Chondrocyte (in vitro differentiated cells): ENCODE measurements around the gene BMF. TPM values are rescaled to one million over a fixed set of nuclear protein-coding genes. Genes with fewer than 3 reads are reported as not detected.
A peak's percentile ranks its signal among the peaks of the same experiment; 100 is the strongest.

Experiments used
- DNase-seq: peaks from one replicate; pipeline ENCODE4 v3.0.0; 2021; ENCODE audit warnings: mixed read lengths, low spot score
- H3K27ac Mint-ChIP-seq: one replicate; pipeline ENCODE4 v1.8.0; 2021; ENCODE audit warnings: mild to moderate bottlenecking, moderate library complexity, mixed read lengths; ENCODE audit not compliant: unreplicated experiment
- H3K27me3 Mint-ChIP-seq: 2 replicates; pipeline ENCODE4 v1.8.0; 2021; ENCODE audit warnings: low read depth, mixed read lengths
- H3K36me3 Mint-ChIP-seq: 2 replicates; pipeline ENCODE4 v1.8.0; 2021; ENCODE audit warnings: low read depth, mixed read lengths
- H3K4me1 Mint-ChIP-seq: 2 replicates; pipeline ENCODE4 v1.8.0; 2021; ENCODE audit warnings: low read depth, mild to moderate bottlenecking, mixed read lengths
- H3K4me3 Mint-ChIP-seq: one replicate; pipeline ENCODE4 v1.8.0; 2021; ENCODE audit warnings: mild to moderate bottlenecking, moderate library complexity, mixed read lengths; ENCODE audit not compliant: unreplicated experiment
- H3K9me3 Mint-ChIP-seq: 2 replicates; pipeline ENCODE4 v1.8.0; 2021; ENCODE audit warnings: low read depth, mixed read lengths
- total RNA-seq: library from RNA; stranded (reverse); gene quantifications from 3 replicates; pipeline ENCODE4 v1.2.1, GENCODE V29; 2021
- TF ChIP-seq, protein P1 (sequence below): fragments of 200-600 bp; sonication (generic); IDR thresholded peaks from 2 replicates; pipeline ENCODE4 v1.5.0; 2021; ENCODE audit warnings: antibody characterized with exemption, mild to moderate bottlenecking, moderate library complexity

BMF gene
- total RNA-seq, 1 donor from 2014 or later: 17.9 TPM

- H3K4me1 Mint-ChIP-seq: peaks cover 98% of the 10 kb centered on the region
- TF ChIP-seq, protein P1, sequence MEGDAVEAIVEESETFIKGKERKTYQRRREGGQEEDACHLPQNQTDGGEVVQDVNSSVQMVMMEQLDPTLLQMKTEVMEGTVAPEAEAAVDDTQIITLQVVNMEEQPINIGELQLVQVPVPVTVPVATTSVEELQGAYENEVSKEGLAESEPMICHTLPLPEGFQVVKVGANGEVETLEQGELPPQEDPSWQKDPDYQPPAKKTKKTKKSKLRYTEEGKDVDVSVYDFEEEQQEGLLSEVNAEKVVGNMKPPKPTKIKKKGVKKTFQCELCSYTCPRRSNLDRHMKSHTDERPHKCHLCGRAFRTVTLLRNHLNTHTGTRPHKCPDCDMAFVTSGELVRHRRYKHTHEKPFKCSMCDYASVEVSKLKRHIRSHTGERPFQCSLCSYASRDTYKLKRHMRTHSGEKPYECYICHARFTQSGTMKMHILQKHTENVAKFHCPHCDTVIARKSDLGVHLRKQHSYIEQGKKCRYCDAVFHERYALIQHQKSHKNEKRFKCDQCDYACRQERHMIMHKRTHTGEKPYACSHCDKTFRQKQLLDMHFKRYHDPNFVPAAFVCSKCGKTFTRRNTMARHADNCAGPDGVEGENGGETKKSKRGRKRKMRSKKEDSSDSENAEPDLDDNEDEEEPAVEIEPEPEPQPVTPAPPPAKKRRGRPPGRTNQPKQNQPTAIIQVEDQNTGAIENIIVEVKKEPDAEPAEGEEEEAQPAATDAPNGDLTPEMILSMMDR: no peak
- no peaks in the 10 kb centered on the region for H3K9me3 Mint-ChIP-seq
- no peaks in the 10 kb centered on the region for H3K27me3 Mint-ChIP-seq
- peak; percentile 98 for DNase-seq
- peak overlapping the region; percentile 96 for H3K27ac Mint-ChIP-seq
- H3K36me3 Mint-ChIP-seq: peaks cover 3% of the 10 kb centered on the region
- peak overlapping the region; percentile 58 for H3K4me3 Mint-ChIP-seq
Observed at GRCh38 chr15:40102897-40103858, 5.5 kb downstream of the BMF start.

DNA sequence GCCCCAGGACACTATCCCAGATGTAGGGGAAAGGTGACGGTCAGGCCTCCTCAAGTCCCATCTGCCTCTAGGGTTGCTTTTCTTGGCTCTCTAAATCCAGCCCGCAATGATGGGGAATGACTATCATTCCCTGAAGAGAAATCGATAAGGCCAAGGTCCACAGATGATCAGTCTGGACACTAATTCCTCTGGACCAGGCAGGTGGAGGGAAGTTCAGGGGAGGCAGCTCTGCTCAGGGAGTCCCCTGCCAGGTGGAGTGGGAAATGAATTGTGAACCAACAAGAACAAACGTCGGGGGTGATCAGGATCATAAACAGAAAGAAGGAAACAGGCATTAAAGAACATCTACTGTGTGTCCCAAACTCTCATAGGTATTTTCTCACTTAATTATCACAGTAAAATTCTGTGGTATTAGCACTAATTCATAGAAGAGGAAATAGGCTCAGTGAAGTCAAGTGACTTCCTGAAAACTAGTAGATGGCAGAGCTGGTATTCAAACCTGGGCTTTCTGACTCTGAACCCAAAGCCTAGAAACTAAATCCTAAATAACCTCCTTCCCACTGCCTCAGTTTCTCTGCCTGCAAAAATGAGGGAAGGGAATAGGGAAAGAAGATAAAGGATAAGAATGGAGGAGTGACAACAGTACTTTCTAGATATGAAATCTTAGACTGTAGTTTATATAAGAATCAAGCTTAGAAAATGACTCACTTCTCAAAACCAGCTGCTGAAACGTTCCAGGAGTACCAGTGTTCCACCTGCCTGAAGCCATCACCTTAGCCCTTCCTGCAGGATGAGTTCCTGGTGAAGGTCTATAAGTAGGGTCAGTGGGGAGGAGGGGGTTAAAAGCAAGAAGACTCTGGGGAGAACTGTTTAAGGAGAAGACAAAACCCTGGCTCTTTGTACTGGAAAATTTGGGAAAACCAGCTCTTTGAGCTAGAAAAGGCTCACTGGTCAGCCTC lies 7.5 kb downstream of the BMF start:
- no peak for DNase-seq
- no peaks in the 10 kb centered on the region for H3K9me3 Mint-ChIP-seq
- H3K4me3 Mint-ChIP-seq: no peak overlapping the region
- H3K27me3 Mint-ChIP-seq: no peaks in the 10 kb centered on the region
- H3K36me3 Mint-ChIP-seq: peaks cover 6% of the 10 kb centered on the region
- peak overlapping the region; percentile 73 for H3K27ac Mint-ChIP-seq
- TF ChIP-seq, protein P1: no peak
- H3K4me1 Mint-ChIP-seq: peaks cover 98% of the 10 kb centered on the region

DNA sequence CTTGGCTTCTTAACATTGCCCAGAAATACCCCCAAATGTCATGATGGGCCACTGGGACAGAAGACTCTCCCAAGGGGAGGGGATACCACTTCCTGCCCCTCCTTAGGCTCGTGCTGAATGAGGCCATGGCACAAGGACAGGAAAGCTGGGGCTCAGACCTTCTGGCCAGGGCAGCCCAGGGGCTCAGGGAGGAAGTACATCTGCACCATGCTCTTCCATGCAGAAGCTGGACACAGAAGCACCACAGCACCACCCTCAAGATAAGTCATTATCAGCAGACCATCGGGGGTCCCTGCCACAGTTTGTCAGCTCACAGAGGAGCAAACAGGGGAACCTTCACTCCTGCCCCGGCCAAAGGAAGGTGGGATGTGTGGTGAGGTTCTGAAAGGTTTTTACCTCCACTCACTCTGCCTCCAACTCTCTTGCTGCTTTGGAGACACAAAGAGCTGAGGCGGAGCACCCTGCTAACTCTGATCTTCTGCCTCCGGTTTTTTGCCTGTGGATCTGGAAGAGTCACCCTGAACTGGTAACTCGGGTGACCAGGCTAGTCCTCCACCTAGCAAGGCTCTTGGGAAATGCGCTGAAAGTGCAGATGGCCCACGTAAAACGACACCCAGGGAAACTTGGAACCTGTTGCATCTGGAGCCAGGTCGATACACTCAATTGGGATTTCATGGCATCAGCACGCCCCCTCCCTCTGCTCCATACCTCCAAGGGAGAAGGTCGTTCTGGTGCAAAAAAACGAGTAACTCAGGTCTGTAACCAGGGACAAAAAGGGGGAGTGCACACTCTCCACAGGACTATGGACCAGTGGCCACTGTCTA lies 8.3 kb downstream of the BMF start:
- TF ChIP-seq, protein P1: no peak
- DNase-seq: no peak
- H3K27ac Mint-ChIP-seq: peak overlapping the region; percentile 100
- H3K9me3 Mint-ChIP-seq: no peaks in the 10 kb centered on the region
- H3K27me3 Mint-ChIP-seq: no peaks in the 10 kb centered on the region
- peaks cover 6% of the 10 kb centered on the region for H3K36me3 Mint-ChIP-seq
- H3K4me1 Mint-ChIP-seq: peaks cover 98% of the 10 kb centered on the region
- no peak overlapping the region for H3K4me3 Mint-ChIP-seq

DNA sequence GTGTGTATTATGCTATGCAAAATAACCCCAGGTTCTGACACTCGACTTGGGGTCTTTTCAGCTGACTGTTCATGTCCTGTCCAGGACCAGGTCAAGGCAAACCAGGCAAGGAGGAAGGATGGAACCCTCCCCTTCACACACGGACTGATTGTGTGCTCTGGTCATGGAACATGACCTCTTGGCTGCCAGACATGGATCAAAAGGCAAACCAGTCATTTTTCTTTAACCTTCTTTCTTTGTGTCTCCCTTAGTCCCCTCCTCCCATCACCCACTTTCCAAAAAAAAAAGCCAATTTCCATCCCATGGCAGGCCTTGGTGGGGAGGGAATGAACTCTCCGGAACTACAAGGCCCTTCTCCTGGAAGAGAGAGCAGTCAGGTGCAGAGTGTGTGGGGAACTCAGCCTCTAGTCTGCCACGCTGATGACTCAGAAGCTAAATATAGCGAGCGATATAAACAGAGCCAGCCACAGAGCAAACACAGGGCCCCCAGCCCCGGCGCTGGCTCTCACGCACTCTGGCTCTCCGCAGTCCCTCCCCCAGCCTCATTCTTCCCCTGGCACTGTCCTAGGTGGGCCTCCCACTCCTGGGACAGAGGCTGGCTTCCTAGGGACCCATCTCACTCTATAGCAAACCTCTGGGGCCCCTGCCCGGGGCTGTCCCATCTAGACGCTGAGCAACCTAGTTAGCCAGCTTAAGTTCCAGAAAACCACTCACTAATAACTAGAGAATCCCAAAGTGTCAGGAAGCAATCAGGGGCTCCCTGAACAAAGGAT lies 10.0 kb downstream of the BMF start:
- H3K36me3 Mint-ChIP-seq: peaks cover 10% of the 10 kb centered on the region
- H3K4me3 Mint-ChIP-seq: peak overlapping the region; percentile 55
- H3K27me3 Mint-ChIP-seq: no peaks in the 10 kb centered on the region
- TF ChIP-seq, protein P1: no peak
- peaks cover 88% of the 10 kb centered on the region for H3K4me1 Mint-ChIP-seq
- H3K27ac Mint-ChIP-seq: peak overlapping the region; percentile 100
- no peaks in the 10 kb centered on the region for H3K9me3 Mint-ChIP-seq
- no peak for DNase-seq
